Measurements from ENCODE around the gene ERVV-1.

ERVV-1 gene

GRCh38 chr19:53007606-53008005, 6.1 kb upstream of the ERVV-1 start:
- H3K9me3 ChIP-seq (ENCODE audit: control insufficient read depth, insufficient read depth, low read depth, low read length), result peaks cover 2% of the 10 kb centered on the region; the same call in 1 of the 2 replicates
- H3K4me3 ChIP-seq (ENCODE audit: low read depth, low read length), result no peak overlapping the region
- ChIA-PET POLR2A (no interaction called here), CTCF (no interaction called here)
- H3K36me3 ChIP-seq (ENCODE audit: control insufficient read depth in 2 of 2, insufficient read depth in 1 of 2, low read length in 2 of 2), result no peaks in the 10 kb centered on the region
- no peak overlapping the region for H3K27ac ChIP-seq (ENCODE audit: extremely low read depth, low read depth, low read length)
- TF ChIP-seq ZSCAN18 (tag by site-specific recombination; IDR thresholded peaks at IDR 0.05) (no peak), ZNF704 (tag by site-specific recombination; IDR thresholded peaks at IDR 0.05) (no peak), ZNF274 (IDR thresholded peaks at IDR 0.05; ENCODE audit: low read length) (no peak), ZNF274 (tag by site-specific recombination; IDR thresholded peaks at IDR 0.05; ENCODE audit: borderline replicate concordance) (no peak), ZFP37 (tag by site-specific recombination; IDR thresholded peaks at IDR 0.05) (no peak), INSM2 (tag by site-specific recombination; IDR thresholded peaks at IDR 0.05) (no peak), ZBTB21 (tag by site-specific recombination; IDR thresholded peaks at IDR 0.05) (no peak), REST (tag by site-specific recombination; IDR thresholded peaks at IDR 0.05) (no peak)
- H3K4me1 ChIP-seq (ENCODE audit: control insufficient read depth, insufficient read depth, low read length), result no peaks in the 10 kb centered on the region

- no peaks in the 10 kb centered on the region for H3K36me3 ChIP-seq (ENCODE audit: control insufficient read depth in 2 of 2, insufficient read depth in 1 of 2, low read length in 2 of 2)
- H3K27ac ChIP-seq (ENCODE audit: extremely low read depth, low read depth, low read length), result no peak overlapping the region
- H3K4me1 ChIP-seq (ENCODE audit: control insufficient read depth, insufficient read depth, low read length), result no peaks in the 10 kb centered on the region
- peaks cover 2% of the 10 kb centered on the region; the same call in 1 of the 2 replicates for H3K9me3 ChIP-seq (ENCODE audit: control insufficient read depth, insufficient read depth, low read depth, low read length)
- CTCF ChIA-PET, result no interaction called here
- no peak overlapping the region for H3K4me3 ChIP-seq (ENCODE audit: low read depth, low read length)
- POLR2A ChIA-PET, result no interaction called here
- no peak for TF ChIP-seq REST (tag by site-specific recombination; IDR thresholded peaks at IDR 0.05)
- TF ChIP-seq SP7 (tag by site-specific recombination; IDR thresholded peaks at IDR 0.05), result no peak
- TF ChIP-seq ZNF335 (tag by site-specific recombination; conservative IDR thresholded peaks at IDR 0.05), result no peak
- TF ChIP-seq REPIN1 (tag by site-specific recombination; IDR thresholded peaks at IDR 0.05; ENCODE audit: low read depth), result no peak
- no peak for TF ChIP-seq ZBTB1 (tag by site-specific recombination; IDR thresholded peaks at IDR 0.05)
- TF ChIP-seq GFI1B (tag by site-specific recombination; IDR thresholded peaks at IDR 0.05), result no peak
- TF ChIP-seq ZNF623 (tag by site-specific recombination; IDR thresholded peaks at IDR 0.05), result no peak
- no peak for TF ChIP-seq ZNF266 (tag by site-specific recombination; IDR thresholded peaks at IDR 0.05; ENCODE audit: low read depth)
- TF ChIP-seq ZNF221 (tag by site-specific recombination; IDR thresholded peaks at IDR 0.05; ENCODE audit: borderline replicate concordance), result no peak
- TF ChIP-seq ZFHX2 (tag by site-specific recombination; conservative IDR thresholded peaks at IDR 0.05), result no peak
- no peak for TF ChIP-seq ZNF473 (tag by site-specific recombination; IDR thresholded peaks at IDR 0.05)
- no peak for TF ChIP-seq KLF9 (tag by site-specific recombination; IDR thresholded peaks at IDR 0.05; ENCODE audit: low read depth)
- no peak for TF ChIP-seq ZNF645 (tag by site-specific recombination; IDR thresholded peaks at IDR 0.05)
- no peak for TF ChIP-seq ZNF626 (tag by site-specific recombination; IDR thresholded peaks at IDR 0.05)
- TF ChIP-seq ZNF580 (tag by site-specific recombination; IDR thresholded peaks at IDR 0.05), result no peak
Observed at GRCh38 chr19:53008061-53008778, 5.5 kb upstream of the ERVV-1 start.

Measured in HEK293 (cell line).